HepG2 (cell line): ENCODE data around the gene PEF1. TPM values are rescaled to one million over a fixed set of nuclear protein-coding genes. Genes with fewer than 3 reads are reported as not detected.
A peak's percentile ranks its signal among the peaks of the same experiment; 100 is the strongest.

ENCODE experiments used
- ATAC-seq: fragments of 200-7000 bp; cut with Tn5 transposase; 3 replicates; pipeline ENCODE4 v1.9.1; 2020; ENCODE audit warnings: mild to moderate bottlenecking, moderate library complexity
- BruUV-seq: library from RNA; stranded (reverse); fragments of 400-500 nt; replicated peaks from 2 replicates; lab custom pipeline; 2021; lab: Mats Ljungman, UMichigan
- CTCF ChIA-PET: fragments of 300-600 bp; formaldehyde crosslinking; extraction: SDS; loops from one replicate; lab custom pipeline; 2021; ENCODE audit warnings: low total read pairs, inconsistent platforms, low intra/inter-chr PET ratio; lab: Yijun Ruan, JAX
- POLR2A ChIA-PET: fragments of 350-600 bp; sonication (Branson Sonifier 250); formaldehyde crosslinking; loops from one replicate; lab custom pipeline; 2020; ENCODE audit warnings: antibody characterized with exemption, inconsistent platforms; lab: Yijun Ruan, JAX
- DNase-seq: peaks from one replicate; pipeline ENCODE4 v3.0.0-alpha.2; 2015; ENCODE audit warnings: low spot score
- FAIRE-seq: peaks from 3 replicates; lab custom pipeline; 2011; peaks lifted over from hg19 to GRCh38; lab: Jason Lieb, UNC
- H2AFZ ChIP-seq: one replicate; pipeline ENCODE4 v1.6.1; 2011; ENCODE audit warnings: low read length, inconsistent platforms
- H3K27ac ChIP-seq: fragments of 300-600 bp; 3 replicates; pipeline ENCODE4 v1.8.0; 2011; ENCODE audit warnings: mixed run types, mild to moderate bottlenecking, mixed read lengths, low read length, inconsistent platforms; ENCODE audit not compliant: insufficient read depth; ENCODE audit errors: extremely low read length
- H3K27me3 ChIP-seq, 2 experiments: fragments of 200-600 bp in 1 of 2; 2 replicates in 1 of 2; 3 replicates in 1 of 2; pipeline versions ENCODE4 v1.6.0 to v1.8.0; 2011; ENCODE audit warnings: low read length in 2 of 2, mild to moderate bottlenecking in 2 of 2, moderate library complexity in 2 of 2, inconsistent platforms in 1 of 2; ENCODE audit not compliant: insufficient read depth in 2 of 2, control insufficient read depth in 1 of 2
- H3K36me3 ChIP-seq, 2 experiments: fragments of 200-600 bp in 1 of 2; replicated peaks in 1 of 2; 2 replicates in 1 of 2; 3 replicates in 1 of 2; pipeline versions ENCODE4 v1.5.1 to v1.8.0; 2011; ENCODE audit warnings: low read length in 2 of 2, inconsistent platforms in 1 of 2; ENCODE audit not compliant: insufficient read depth in 2 of 2, control insufficient read depth in 1 of 2
- H3K4me1 ChIP-seq: 2 replicates; pipeline ENCODE4 v1.5.1; 2012; ENCODE audit warnings: low read length, inconsistent platforms; ENCODE audit not compliant: insufficient read depth
- H3K4me2 ChIP-seq: 2 replicates; pipeline ENCODE4 v1.6.0; 2011; ENCODE audit warnings: low read depth, low read length, inconsistent platforms
- H3K4me3 ChIP-seq, 3 experiments: fragments of 200-600 bp in 1 of 3; sonication (generic), shearing (Covaris generic) in 1 of 3; replicated peaks in 1 of 3; 2 replicates each; pipeline ENCODE4 v1.5.1; 2011 to 2016; ENCODE audit warnings: low read length in 3 of 3, inconsistent platforms in 2 of 3, low read depth in 2 of 3, mild to moderate bottlenecking in 2 of 3, control low read depth in 1 of 3, mixed read lengths in 1 of 3; ENCODE audit not compliant: insufficient read depth in 1 of 3
- H3K79me2 ChIP-seq: one replicate; pipeline ENCODE4 v1.6.1; 2011; ENCODE audit warnings: low read length, inconsistent platforms; ENCODE audit not compliant: insufficient read depth
- H3K9ac ChIP-seq: 2 replicates; pipeline ENCODE4 v1.6.0; 2011; ENCODE audit warnings: mild to moderate bottlenecking, low read depth, low read length, inconsistent platforms; ENCODE audit not compliant: insufficient read depth
- H3K9me3 ChIP-seq: 2 replicates; pipeline ENCODE4 v1.5.1; 2012; ENCODE audit warnings: mild to moderate bottlenecking, low read length
- H4K20me1 ChIP-seq: 2 replicates; pipeline ENCODE4 v1.6.0; 2011; ENCODE audit warnings: inconsistent platforms, mild to moderate bottlenecking, low read length, moderate library complexity; ENCODE audit not compliant: insufficient read depth
- HMG20B ChIP-seq: conservative IDR thresholded peaks from 2 replicates; pipeline ENCODE4 v1.6.1; 2016; ENCODE audit warnings: missing genetic modification reagents, missing compliant biosample characterization
- PPARG ChIP-seq: conservative IDR thresholded peaks from 2 replicates; pipeline ENCODE4 v1.6.1; 2016; ENCODE audit warnings: missing biosample characterization, missing genetic modification reagents
- ZNF253 ChIP-seq: sonication (generic); formaldehyde crosslinking; IDR thresholded peaks from 2 replicates; pipeline ENCODE4 v1.8.0; 2022; ENCODE audit warnings: mild to moderate bottlenecking, missing genetic modification reagents, borderline replicate concordance
- ZNF709 ChIP-seq: sonication (generic); formaldehyde crosslinking; IDR thresholded peaks from 2 replicates; pipeline ENCODE4 v1.5.0; 2020; ENCODE audit warnings: mild to moderate bottlenecking, missing genetic modification reagents
- ZNF891 ChIP-seq: sonication (generic); formaldehyde crosslinking; IDR thresholded peaks from 2 replicates; pipeline ENCODE4 v1.5.0; 2020; ENCODE audit warnings: mild to moderate bottlenecking, missing genetic modification reagents
- WGBS: methylation state at CpG from one replicate; pipeline ENCODE4 v1.1.6; 2017; ENCODE audit warnings: low lambda C conversion rate; 5-methylcytosine and 5-hydroxymethylcytosine counted together
- in situ Hi-C: cut with HindIII; loops from 2 replicates; pipeline ENCODE4 v1.10.0; 2017; ENCODE audit warnings: low pct_unique_long_range_greater_than_20kb; ENCODE audit not compliant: extremely low pct_ligation_motif_present
- intact Hi-C: fragments of 100-400 bp; cut with micrococcal nuclease; formaldehyde crosslinking; loops from one replicate; pipeline ENCODE4 v1.10.0; 2022; ENCODE audit not compliant: unreplicated experiment
- polyA plus RNA-seq, 8 experiments: library from polyadenylated mRNA; depleted of rRNA in 3 of 8; stranded (reverse) in 7 of 8; unstranded in 1 of 8; fragments of >200 nt; fragmentation: Illumina TruSeq in 4 of 8; extraction: Trizol in 4 of 8; gene quantifications; 2 replicates each; pipeline versions ENCODE4 v1.2.1 to v1.2.3, GENCODE V29; 2011 to 2016; ENCODE audit warnings: low read depth in 4 of 8, missing spikeins in 1 of 8, mixed read lengths in 1 of 8; ENCODE audit not compliant: insufficient read depth in 1 of 8
- total RNA-seq, 5 experiments: library from RNA; depleted of rRNA; stranded (reverse); fragments of >200 nt; fragmentation: Illumina TruSeq; extraction: Trizol; gene quantifications; 2 replicates each; pipeline ENCODE4 v1.2.3, GENCODE V29; 2016; ENCODE audit warnings: low read depth in 1 of 5
- TF ChIP-seq, protein P1 (sequence below): sonication (generic); formaldehyde crosslinking; IDR thresholded peaks from 2 replicates; pipeline ENCODE4 v1.4.0; 2020; ENCODE audit warnings: missing genetic modification reagents, mild to moderate bottlenecking, borderline replicate concordance

Gene PEF1
- total and polyA plus RNA-seq, 2 of the 13 experiments (the other 11 are each of a cell fraction or from before 2014, with no cell fraction given): 57.1 to 57.8 TPM

DNA sequence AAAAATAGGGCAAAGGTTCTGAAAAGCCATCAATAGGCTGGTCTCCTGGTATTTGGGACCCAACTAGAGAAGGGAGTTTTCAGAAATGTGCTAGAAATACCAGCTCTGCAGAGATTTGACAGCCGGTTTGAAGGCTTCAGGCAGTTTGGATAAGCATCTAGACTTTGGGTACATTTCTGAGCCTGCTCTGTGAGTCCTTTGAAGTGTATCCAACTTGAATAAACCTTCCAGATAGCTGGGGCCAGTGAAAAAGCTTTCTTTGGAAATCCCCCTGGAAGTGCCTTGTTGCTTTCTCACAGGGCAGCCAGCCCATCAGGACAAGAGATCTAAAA is 6.4 kb upstream of the PEF1 start:
- TF ChIP-seq PPARG (CRISPR knock-in tag) (peak; percentile 69), ZNF709 (CRISPR knock-in tag) (no peak), ZNF253 (no peak), ZNF891 (CRISPR knock-in tag) (no peak), HMG20B (no peak)
- TF ChIP-seq, protein P1, sequence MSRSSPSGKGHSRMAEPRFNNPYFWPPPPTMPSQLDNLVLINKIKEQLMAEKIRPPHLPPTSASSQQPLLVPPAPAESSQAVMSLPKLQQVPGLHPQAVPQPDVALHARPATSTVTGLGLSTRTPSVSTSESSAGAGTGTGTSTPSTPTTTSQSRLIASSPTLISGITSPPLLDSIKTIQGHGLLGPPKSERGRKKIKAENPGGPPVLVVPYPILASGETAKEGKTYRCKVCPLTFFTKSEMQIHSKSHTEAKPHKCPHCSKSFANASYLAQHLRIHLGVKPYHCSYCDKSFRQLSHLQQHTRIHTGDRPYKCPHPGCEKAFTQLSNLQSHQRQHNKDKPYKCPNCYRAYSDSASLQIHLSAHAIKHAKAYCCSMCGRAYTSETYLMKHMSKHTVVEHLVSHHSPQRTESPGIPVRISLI (CRISPR knock-in tag): 0 out of 2 replicates have a peak, but pooled peaks have one; percentile 36
- ChIA-PET CTCF (no interaction called here), POLR2A (interaction anchor here (1.4 to 2.0 kb wide), 3 partner anchors 50 to 64 kb away, joined by 5 to 6 read pairs (median 5); no protein-coding TSS in a partner anchor)
- Histone ChIP-seq H3K27ac (peak overlapping the region; percentile 34), H3K4me3 (no peak overlapping the region), H4K20me1 (no peaks in the 10 kb centered on the region), H2AFZ (no peak overlapping the region), H3K9ac (no peak overlapping the region), H3K27me3 (no peaks in the 10 kb centered on the region), H3K79me2 (no peaks in the 10 kb centered on the region), H3K4me1 (peaks cover 45% of the 10 kb centered on the region), H3K4me2 (0 out of 2 replicates have a peak overlapping the region, but pooled peaks have one; percentile 9), H3K9me3 (no peaks in the 10 kb centered on the region), H3K36me3 (no peaks in the 10 kb centered on the region)
- DNase-seq (peak; percentile 24), ATAC-seq (peak; percentile 48; the same call in 2 of the 3 replicates), FAIRE-seq (no peak)
- WGBS: 0% methylated on average over 1 of the region's 1 CpG
- in situ Hi-C loops (no loop called here), intact Hi-C loops (no loop called here)
- BruUV-seq: no TSS peak
